OCI-LY3 (cell line): Measurements from ENCODE around the gene SLC22A15.
"Not testable (repeated sequence)": the region's sequence is repeated elsewhere in the genome, so short reads cannot be mapped to it uniquely, and the experiment has no call there.

ENCODE experiments used
- H2AFZ ChIP-seq: fragments of 200-600, 300-600 bp; shearing (Covaris generic); 2 replicates; pipeline ENCODE4 v1.6.0; 2014; ENCODE audit warnings: antibody characterized with exemption, low read depth, low read length
- H3K27ac ChIP-seq: fragments of 200-600, 300-600 bp; sonication (generic); 2 replicates; pipeline ENCODE4 v1.5.1; 2014; ENCODE audit warnings: mild to moderate bottlenecking, low read length, moderate library complexity, mixed read lengths
- H3K27me3 ChIP-seq: fragments of 200-600, 300-600 bp; sonication (generic); 2 replicates; pipeline ENCODE4 v1.6.1; 2014; ENCODE audit warnings: low read depth, low read length, mixed read lengths
- H3K36me3 ChIP-seq: fragments of 200-600, 300-600 bp; sonication (generic); replicated peaks from 2 replicates; pipeline ENCODE3; 2014; ENCODE audit warnings: low read depth, low read length, mixed read lengths
- H3K4me1 ChIP-seq: fragments of 300-600, 200-600 bp; sonication (generic); 2 replicates; pipeline ENCODE4 v1.6.1; 2014; ENCODE audit warnings: low read length, mixed read lengths
- H3K4me2 ChIP-seq: fragments of 200-600, 300-600 bp; sonication (generic); 2 replicates; pipeline ENCODE4 v1.6.1; 2014; ENCODE audit warnings: low read length, mixed read lengths
- H3K4me3 ChIP-seq: fragments of 300-600, 200-600 bp; sonication (generic); 2 replicates; pipeline ENCODE4 v1.5.1; 2014; ENCODE audit warnings: antibody characterized with exemption, mild to moderate bottlenecking, low read length, moderate library complexity
- H3K79me2 ChIP-seq: fragments of 300-600, 200-600 bp; shearing (Covaris generic); 2 replicates; pipeline ENCODE4 v1.6.1; 2014; ENCODE audit warnings: mild to moderate bottlenecking, low read length, mixed read lengths
- H3K9ac ChIP-seq: fragments of 300-600, 200-600 bp; shearing (Covaris generic); 2 replicates; pipeline ENCODE4 v1.6.0; 2014; ENCODE audit warnings: mild to moderate bottlenecking, low read length, moderate library complexity
- H3K9me3 ChIP-seq: fragments of 200-600, 300-600 bp; shearing (Covaris generic); 2 replicates; pipeline ENCODE4 v1.6.1; 2014; ENCODE audit warnings: low read length, mixed read lengths; ENCODE audit not compliant: insufficient read depth
- H4K20me1 ChIP-seq: fragments of 200-600, 300-600 bp; sonication (generic); 2 replicates; pipeline ENCODE4 v1.6.1; 2016; ENCODE audit warnings: low read length, mixed read lengths; ENCODE audit not compliant: insufficient read depth
- CTCF ChIP-seq: fragments of 200-600, 300-600 bp; sonication (generic); IDR thresholded peaks from 2 replicates; pipeline ENCODE4 v1.5.1; 2014; ENCODE audit warnings: antibody characterized with exemption, low read length, low read depth
- EZH2phosphoT487 ChIP-seq: fragments of 200-600 bp; shearing (Covaris generic); IDR thresholded peaks from 2 replicates; pipeline ENCODE4 v1.6.1; 2018; ENCODE audit warnings: antibody characterized with exemption, mixed run types, low read depth

Gene SLC22A15

GRCh38 chr1:115958866-115959265 lies 17.4 kb upstream of the SLC22A15 start:
- TF ChIP-seq EZH2phosphoT487 (no peak), CTCF (no peak)
- H3K9ac ChIP-seq = no peak overlapping the region
- no peaks in the 10 kb centered on the region for H3K79me2 ChIP-seq
- H3K27me3 ChIP-seq = no peaks in the 10 kb centered on the region
- no peak overlapping the region for H2AFZ ChIP-seq
- no peak overlapping the region for H3K4me3 ChIP-seq
- H4K20me1 ChIP-seq = no peaks in the 10 kb centered on the region
- H3K9me3 ChIP-seq = no peaks in the 10 kb centered on the region
- H3K27ac ChIP-seq = no peak overlapping the region
- H3K4me1 ChIP-seq = no peaks in the 10 kb centered on the region
- no peak overlapping the region for H3K4me2 ChIP-seq
- H3K36me3 ChIP-seq = no peaks in the 10 kb centered on the region

DNA sequence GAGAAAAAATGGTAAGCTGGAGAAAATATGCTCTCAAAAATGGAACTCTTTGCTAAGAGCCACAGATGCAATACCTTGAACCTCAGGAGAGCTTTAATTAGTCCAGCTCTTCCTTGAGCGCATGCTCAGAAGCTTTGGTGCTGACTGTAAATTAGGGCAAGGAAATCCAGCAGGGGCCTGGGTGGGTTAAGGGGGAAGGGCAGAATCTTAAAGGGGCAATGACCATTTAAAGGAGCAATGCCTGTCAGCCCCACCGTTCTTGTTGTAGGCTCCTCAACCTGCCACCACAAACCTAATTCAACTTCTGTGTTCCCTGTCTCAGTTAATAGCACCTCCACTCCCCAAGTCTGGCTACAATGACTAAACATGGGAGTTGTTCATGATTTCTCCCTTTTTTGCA lies 6.8 kb upstream of the SLC22A15 start:
- Histone ChIP-seq H3K27ac (no peak overlapping the region), H3K4me3 (no peak overlapping the region), H3K9me3 (no peaks in the 10 kb centered on the region), H3K27me3 (no peaks in the 10 kb centered on the region), H2AFZ (no peak overlapping the region), H4K20me1 (no peaks in the 10 kb centered on the region), H3K4me2 (0 out of 2 replicates have a peak overlapping the region, but pooled peaks have one; percentile 9), H3K9ac (no peak overlapping the region), H3K4me1 (no peaks in the 10 kb centered on the region), H3K36me3 (no peaks in the 10 kb centered on the region), H3K79me2 (no peaks in the 10 kb centered on the region)
- no peak for TF ChIP-seq EZH2phosphoT487
- no peak for TF ChIP-seq CTCF

DNA sequence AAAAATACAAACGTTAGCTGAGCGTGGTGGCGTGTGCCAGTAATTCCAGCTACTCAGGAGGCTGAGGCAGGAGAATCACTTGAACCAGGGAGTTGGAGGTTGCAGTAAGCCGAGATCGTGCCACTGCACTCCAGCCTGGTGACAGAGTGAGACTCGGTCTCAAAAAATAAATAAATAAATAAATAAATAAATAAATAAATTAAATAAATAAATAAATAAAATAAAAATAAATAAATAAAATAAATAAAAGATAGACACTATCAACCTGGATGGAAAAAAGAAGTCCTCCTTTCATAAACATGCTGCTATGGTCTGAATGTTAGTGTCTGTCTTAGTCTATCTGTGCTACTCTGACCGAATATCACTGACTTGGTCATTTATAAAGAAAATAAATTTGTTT lies 4.5 kb upstream of the SLC22A15 start:
- not testable (repeated sequence) for H2AFZ ChIP-seq, H3K27ac ChIP-seq, H3K4me3 ChIP-seq, H4K20me1 ChIP-seq, H3K4me1 ChIP-seq, H3K36me3 ChIP-seq, H3K27me3 ChIP-seq, H3K9ac ChIP-seq, H3K79me2 ChIP-seq, H3K9me3 ChIP-seq, H3K4me2 ChIP-seq

DNA sequence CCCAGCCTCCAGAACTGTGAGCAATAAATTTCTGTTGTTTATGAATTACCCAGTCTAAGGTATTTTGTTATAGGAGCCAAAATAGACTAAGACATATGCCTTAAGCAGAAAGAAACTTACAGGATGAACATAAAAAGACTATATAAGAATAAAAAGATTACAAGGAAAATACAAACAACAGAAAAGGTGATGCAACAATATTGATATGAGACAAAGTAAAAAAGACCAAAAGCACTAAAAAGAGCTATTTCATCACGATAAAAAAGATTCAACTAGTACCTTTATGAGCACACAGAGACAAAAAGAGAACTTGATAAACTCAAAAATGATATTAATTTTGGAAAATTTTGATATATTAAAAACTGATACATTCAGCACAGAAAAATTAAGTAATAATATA lies 3.2 kb upstream of the SLC22A15 start:
- H3K9ac ChIP-seq = no peak overlapping the region
- no peaks in the 10 kb centered on the region for H3K79me2 ChIP-seq
- H3K27me3 ChIP-seq = no peaks in the 10 kb centered on the region; the same call in 1 of the 2 replicates
- no peak overlapping the region for H3K4me2 ChIP-seq
- H3K36me3 ChIP-seq = no peaks in the 10 kb centered on the region
- H2AFZ ChIP-seq = no peak overlapping the region
- no peaks in the 10 kb centered on the region for H3K9me3 ChIP-seq
- no peak overlapping the region for H3K27ac ChIP-seq
- H3K4me1 ChIP-seq = 0 out of 2 replicates have a peak, but pooled peaks cover 5% of the 10 kb centered on the region
- no peaks in the 10 kb centered on the region for H4K20me1 ChIP-seq
- H3K4me3 ChIP-seq = no peak overlapping the region
- TF ChIP-seq CTCF (no peak), EZH2phosphoT487 (no peak)
